GM12891 (cell line): ENCODE measurements around the gene F10.

ENCODE experiments used
- PAX5 ChIP-seq: IDR thresholded peaks from 2 replicates; pipeline ENCODE4 v1.6.1; 2011; ENCODE audit warnings: low read length, moderate library complexity, mild to moderate bottlenecking; ENCODE audit not compliant: insufficient read depth, severe bottlenecking
- POLR2A ChIP-seq: IDR thresholded peaks from 2 replicates; pipeline ENCODE4 v1.6.1; 2011; ENCODE audit warnings: low read depth, low read length, control low read depth
- POLR2AphosphoS5 ChIP-seq: IDR thresholded peaks from 2 replicates; pipeline ENCODE4 v1.6.1; 2011; ENCODE audit warnings: low read depth, low read length, control low read depth
- POU2F2 ChIP-seq: IDR thresholded peaks from 2 replicates; pipeline ENCODE4 v1.6.1; 2011; ENCODE audit warnings: low read depth, mild to moderate bottlenecking, control low read depth, low read length, moderate library complexity
- SPI1 ChIP-seq: IDR thresholded peaks from 2 replicates; pipeline ENCODE4 v1.6.1; 2011; ENCODE audit warnings: low read depth, low read length, control low read depth
- TAF1 ChIP-seq: IDR thresholded peaks from 2 replicates; pipeline ENCODE4 v1.6.1; 2011; ENCODE audit warnings: low read depth, low read length, control low read depth

DNA sequence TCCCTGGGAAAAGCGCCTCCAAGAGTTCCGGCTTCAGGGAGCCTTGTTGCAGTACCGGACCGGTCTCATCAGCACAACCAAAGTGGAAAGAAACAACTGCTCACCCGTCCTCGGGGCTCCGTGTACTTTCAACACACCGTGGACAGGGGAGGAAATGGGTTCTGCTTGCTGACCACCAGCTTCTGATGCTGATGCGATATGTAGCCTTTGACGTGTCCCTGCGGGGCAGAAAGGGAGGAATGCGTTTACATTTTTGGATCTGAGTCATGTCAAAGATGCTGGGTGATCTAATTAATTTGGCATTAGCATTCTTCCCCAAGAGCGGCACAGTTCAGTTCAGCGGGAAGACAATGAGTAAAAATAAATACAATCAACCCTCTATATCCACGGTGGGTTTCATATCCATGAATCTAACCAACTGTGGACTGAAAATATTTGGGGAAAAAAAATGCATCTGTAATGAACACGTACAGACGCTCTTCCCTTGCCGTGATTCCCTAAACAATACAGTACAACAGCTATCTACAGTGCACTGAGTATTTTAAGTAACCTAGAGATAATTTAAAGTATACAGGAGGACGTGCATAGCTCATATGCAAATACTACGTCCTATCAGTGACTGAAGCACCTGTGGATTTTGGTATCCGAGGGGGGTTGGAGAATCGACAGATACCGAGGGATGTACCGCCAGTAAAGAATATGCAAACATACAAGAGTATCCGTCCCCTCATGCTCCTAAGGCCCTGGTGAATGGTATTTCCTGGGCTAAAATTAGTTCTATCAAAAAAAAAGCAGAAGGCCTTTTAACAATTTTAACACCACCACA, 55.7 kb downstream of the F10 start:
- TF ChIP-seq POLR2A: no peak
- no peak for TF ChIP-seq TAF1
- TF ChIP-seq SPI1: no peak
- TF ChIP-seq POLR2AphosphoS5: no peak
- no peak for TF ChIP-seq PAX5
- TF ChIP-seq POU2F2: no peak
